Body of pancreas (tissue), 4 donors: ENCODE measurements around the gene NOP16.

ENCODE experiments used
- CTCF ChIP-seq, 7 experiments: fragments of 450-650 bp in 4 of 7; fragments of 200-600 bp in 3 of 7; sonication (generic) in 3 of 7; IDR thresholded peaks; one replicate each; pipeline ENCODE4 v1.5.1; 2016 to 2019; ENCODE audit warnings: antibody characterized with exemption in 7 of 7
- POLR2A ChIP-seq, 3 donors: fragments of 450-650 bp; IDR thresholded peaks; one replicate each; pipeline ENCODE4 v1.6.1; 2016; ENCODE audit warnings: antibody characterized with exemption in 3 of 3, mild to moderate bottlenecking in 2 of 3

GRCh38 chr5:176369934-176370711, 18.3 kb downstream of the NOP16 start:
- no peak for TF ChIP-seq CTCF (IDR thresholded peaks at IDR 0.05)
- TF ChIP-seq POLR2A (IDR thresholded peaks at IDR 0.05): no peak
